PFSK-1 (cell line): Measurements from ENCODE around the gene MCTP1.

Experiments used
- POLR2AphosphoS5 ChIP-seq: IDR thresholded peaks from 2 replicates; pipeline ENCODE4 v1.6.1; 2012; ENCODE audit warnings: low read depth, mild to moderate bottlenecking, control low read depth, low read length, moderate library complexity
- SIN3A ChIP-seq: IDR thresholded peaks from 2 replicates; pipeline ENCODE4 v1.6.1; 2012; ENCODE audit warnings: mild to moderate bottlenecking, low read length, moderate library complexity, borderline replicate concordance; ENCODE audit not compliant: insufficient read depth

DNA sequence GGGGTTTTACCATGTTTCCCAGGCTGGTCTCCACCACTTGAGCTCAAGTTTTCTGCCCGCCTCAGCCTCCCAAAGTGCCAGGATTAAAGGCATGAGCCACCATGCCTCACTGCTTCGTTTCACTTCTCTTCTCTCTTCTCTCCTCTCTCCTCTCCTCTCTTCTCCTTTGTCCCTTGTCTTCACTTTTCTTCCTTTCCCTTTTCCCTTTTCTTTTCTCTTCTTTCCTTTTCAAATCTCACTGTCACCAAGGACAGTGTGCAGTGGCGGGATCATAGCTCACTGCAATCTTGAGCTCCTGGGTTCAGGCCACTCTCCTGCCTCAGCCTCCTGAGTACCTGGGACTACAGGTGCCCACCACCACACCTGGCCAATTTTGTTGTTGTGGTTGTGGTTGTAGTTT is 617.0 kb downstream of the MCTP1 start:
- TF ChIP-seq SIN3A (no peak), POLR2AphosphoS5 (no peak)
